ENCODE results near the gene BATF3.
"Not testable (repeated sequence)": the region's sequence is repeated elsewhere in the genome, so short reads cannot be mapped to it uniquely, and the experiment has no call there.

The BATF3 gene

GRCh38 chr1:212640223-212640878, 59.3 kb downstream of the BATF3 start:
- Histone ChIP-seq H2AFZ (ENCODE audit: low read depth, low read length) (no peak overlapping the region), H3K9me3 (ENCODE audit: low read length) (no peaks in the 10 kb centered on the region), H3K27me3 (ENCODE audit: insufficient read depth, low read length) (peaks cover 3% of the 10 kb centered on the region), H3K36me3 (ENCODE audit: insufficient read depth, low read length) (no peaks in the 10 kb centered on the region), H3K4me1 (ENCODE audit: insufficient read depth, low read length) (peaks cover 15% of the 10 kb centered on the region), H3K4me3 (ENCODE audit: low read length) (no peak overlapping the region)

- not testable (repeated sequence) for H3K36me3 ChIP-seq (ENCODE audit: insufficient read depth, low read length); H3K27me3 ChIP-seq (ENCODE audit: insufficient read depth, low read length); H2AFZ ChIP-seq (ENCODE audit: low read depth, low read length); H3K9me3 ChIP-seq (ENCODE audit: low read length); H3K4me3 ChIP-seq (ENCODE audit: low read length)
- peaks cover 15% of the 10 kb centered on the region for H3K4me1 ChIP-seq (ENCODE audit: insufficient read depth, low read length)
Observed at GRCh38 chr1:212639524-212639923, 60.1 kb downstream of the BATF3 start.

DNA sequence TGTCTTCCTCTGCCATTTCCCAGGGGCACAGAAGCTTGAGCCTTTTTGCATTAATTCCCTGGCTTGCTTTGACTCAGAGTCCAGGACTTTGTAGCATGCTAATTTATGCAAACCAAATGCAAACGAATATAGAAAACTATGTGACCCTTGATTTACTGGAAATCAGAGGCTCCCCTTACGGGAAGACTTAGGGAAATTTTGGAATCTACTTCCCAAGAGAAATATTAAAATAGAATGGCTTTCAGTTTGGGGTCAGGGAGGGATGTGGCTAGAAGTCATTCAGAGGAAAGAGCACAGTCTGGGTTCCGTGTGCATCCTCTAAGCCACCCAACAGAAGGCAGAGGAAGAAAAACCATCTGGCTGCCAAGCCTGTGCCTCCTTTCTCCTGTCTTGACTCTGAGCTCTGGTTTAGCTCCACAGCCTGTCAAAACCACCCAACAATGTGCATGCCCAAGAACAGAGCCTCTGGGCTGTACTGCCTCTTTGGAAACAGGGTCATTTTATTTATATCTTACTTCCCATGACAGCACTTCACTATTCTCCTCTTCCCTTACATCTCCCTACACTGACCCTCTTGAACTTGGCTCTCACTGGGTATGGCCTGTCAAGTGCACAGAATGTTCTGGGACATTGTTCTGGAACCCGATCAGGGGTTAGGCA, 61.0 kb downstream of the BATF3 start:
- Histone ChIP-seq H3K36me3 (ENCODE audit: insufficient read depth, low read length) (no peaks in the 10 kb centered on the region), H3K4me1 (ENCODE audit: insufficient read depth, low read length) (peaks cover 15% of the 10 kb centered on the region), H3K4me3 (ENCODE audit: low read length) (no peak overlapping the region), H3K9me3 (ENCODE audit: low read length) (no peaks in the 10 kb centered on the region), H2AFZ (ENCODE audit: low read depth, low read length) (no peak overlapping the region), H3K27me3 (ENCODE audit: insufficient read depth, low read length) (peaks cover 3% of the 10 kb centered on the region)

GRCh38 chr1:212637902-212638301, 61.7 kb downstream of the BATF3 start:
- H3K4me1 ChIP-seq (ENCODE audit: insufficient read depth, low read length): peaks cover 15% of the 10 kb centered on the region
- H3K4me3 ChIP-seq (ENCODE audit: low read length): no peak overlapping the region
- H3K9me3 ChIP-seq (ENCODE audit: low read length): no peaks in the 10 kb centered on the region
- H3K27me3 ChIP-seq (ENCODE audit: insufficient read depth, low read length): peaks cover 3% of the 10 kb centered on the region
- H2AFZ ChIP-seq (ENCODE audit: low read depth, low read length): no peak overlapping the region
- no peaks in the 10 kb centered on the region for H3K36me3 ChIP-seq (ENCODE audit: insufficient read depth, low read length)
